HepG2 (cell line): ENCODE data around the gene SMPD1. TPM values are rescaled to one million over a fixed set of nuclear protein-coding genes. Genes with fewer than 3 reads are reported as not detected.
A peak's percentile ranks its signal among the peaks of the same experiment; 100 is the strongest.

Source experiments
- DBP ChIP-seq: sonication (generic); formaldehyde crosslinking; IDR thresholded peaks from 2 replicates; pipeline ENCODE4 v1.4.0; 2020; ENCODE audit warnings: missing genetic modification reagents; ENCODE audit errors: not compliant biosample characterization
- FOXK2 ChIP-seq: fragments of 450-650 bp; IDR thresholded peaks from 2 replicates; pipeline ENCODE4 v1.6.1; 2016
- GFI1 ChIP-seq: sonication (generic); formaldehyde crosslinking; IDR thresholded peaks from 2 replicates; pipeline ENCODE4 v1.5.0; 2020; ENCODE audit warnings: missing genetic modification reagents, mild to moderate bottlenecking, borderline replicate concordance
- HDAC2 ChIP-seq: sonication (generic); formaldehyde crosslinking; IDR thresholded peaks from 2 replicates; pipeline ENCODE4 v1.4.0; 2020; ENCODE audit warnings: missing genetic modification reagents
- HNF1A ChIP-seq, 2 experiments: sonication (generic) in 1 of 2; formaldehyde crosslinking in 1 of 2; IDR thresholded peaks; 2 replicates each; pipeline versions ENCODE4 v1.4.0 to v1.6.1; 2016 to 2020; ENCODE audit warnings: borderline replicate concordance in 1 of 2, low read depth in 1 of 2, mild to moderate bottlenecking in 1 of 2, missing genetic modification reagents in 1 of 2
- KLF15 ChIP-seq: sonication (generic); formaldehyde crosslinking; IDR thresholded peaks from 2 replicates; pipeline ENCODE4 v1.8.1; 2023; ENCODE audit warnings: borderline replicate concordance, mild to moderate bottlenecking, inconsistent platforms, missing genetic modification reagents, mixed read lengths
- LCORL ChIP-seq, 2 experiments: fragments of 450-650 bp in 1 of 2; sonication (generic) in 1 of 2; formaldehyde crosslinking in 1 of 2; IDR thresholded peaks; 2 replicates each; pipeline versions ENCODE4 v1.5.0 to v1.6.1; 2017 to 2020; ENCODE audit warnings: antibody characterized with exemption in 1 of 2, missing genetic modification reagents in 1 of 2
- PAXIP1 ChIP-seq: sonication (generic); formaldehyde crosslinking; conservative IDR thresholded peaks from 2 replicates; pipeline ENCODE4 v1.4.0; 2020; ENCODE audit warnings: mild to moderate bottlenecking, missing genetic modification reagents, moderate library complexity
- RARA ChIP-seq: IDR thresholded peaks from 2 replicates; pipeline ENCODE4 v1.6.1; 2016; ENCODE audit warnings: missing genetic modification reagents, missing compliant biosample characterization
- RFXAP ChIP-seq: sonication (generic); formaldehyde crosslinking; IDR thresholded peaks from 2 replicates; pipeline ENCODE4 v1.4.0; 2020; ENCODE audit warnings: missing genetic modification reagents, borderline replicate concordance
- TFAP4 ChIP-seq: sonication (generic); IDR thresholded peaks from 2 replicates; pipeline ENCODE4 v1.6.1; 2016; ENCODE audit warnings: low read depth, borderline replicate concordance
- ZBTB49 ChIP-seq: sonication (generic); formaldehyde crosslinking; IDR thresholded peaks from 2 replicates; pipeline ENCODE4 v1.4.0; 2020; ENCODE audit warnings: missing genetic modification reagents, borderline replicate concordance
- ZNF558 ChIP-seq: sonication (generic); formaldehyde crosslinking; IDR thresholded peaks from 2 replicates; pipeline ENCODE4 v1.9.0; 2022; ENCODE audit warnings: mild to moderate bottlenecking, missing genetic modification reagents, borderline replicate concordance
- ZNF567 ChIP-seq: sonication (generic); formaldehyde crosslinking; IDR thresholded peaks from 2 replicates; pipeline ENCODE4 v1.8.1; 2023; ENCODE audit warnings: mild to moderate bottlenecking, missing genetic modification reagents, borderline replicate concordance
- ZNF615 ChIP-seq: sonication (generic); formaldehyde crosslinking; IDR thresholded peaks from 2 replicates; pipeline ENCODE4 v1.5.0; 2020; ENCODE audit warnings: mild to moderate bottlenecking, missing genetic modification reagents, borderline replicate concordance
- polyA plus RNA-seq, 8 experiments: library from polyadenylated mRNA; depleted of rRNA in 3 of 8; stranded (reverse) in 7 of 8; unstranded in 1 of 8; fragments of >200 nt; fragmentation: Illumina TruSeq in 4 of 8; extraction: Trizol in 4 of 8; gene quantifications; 2 replicates each; pipeline versions ENCODE4 v1.2.1 to v1.2.3, GENCODE V29; 2011 to 2016; ENCODE audit warnings: low read depth in 4 of 8, missing spikeins in 1 of 8, mixed read lengths in 1 of 8; ENCODE audit not compliant: insufficient read depth in 1 of 8
- total RNA-seq, 5 experiments: library from RNA; depleted of rRNA; stranded (reverse); fragments of >200 nt; fragmentation: Illumina TruSeq; extraction: Trizol; gene quantifications; 2 replicates each; pipeline ENCODE4 v1.2.3, GENCODE V29; 2016; ENCODE audit warnings: low read depth in 1 of 5

Gene SMPD1
- total and polyA plus RNA-seq, 2 of the 13 experiments (the other 11 are each of a cell fraction or from before 2014, with no cell fraction given): 6.3 to 8.4 TPM

GRCh38 chr11:6387811-6388599 lies 2.3 kb upstream of the SMPD1 start (continued):
- TF ChIP-seq HNF1A (IDR thresholded peaks at IDR 0.05; ENCODE audit: low read depth): peak; percentile 62; the same call in 1 of the 2 replicates
- peak; percentile 62; the same call in 1 of the 2 replicates for TF ChIP-seq HNF1A (CRISPR knock-in tag; IDR thresholded peaks at IDR 0.05; ENCODE audit: borderline replicate concordance)
- no peak for TF ChIP-seq LCORL (IDR thresholded peaks at IDR 0.05)
- TF ChIP-seq LCORL (CRISPR knock-in tag; IDR thresholded peaks at IDR 0.05): 0 out of 2 replicates have a peak, but pooled peaks have one; percentile 32
- no peak for TF ChIP-seq ZNF615 (CRISPR knock-in tag)
- no peak for TF ChIP-seq KLF15 (CRISPR knock-in tag)
- no peak for TF ChIP-seq RFXAP
- no peak for TF ChIP-seq HDAC2
- TF ChIP-seq RARA (CRISPR knock-in tag): peak; percentile 39
- TF ChIP-seq ZNF558 (CRISPR knock-in tag): no peak
- peak; percentile 46 for TF ChIP-seq PAXIP1
- no peak for TF ChIP-seq ZNF567 (CRISPR knock-in tag)
- no peak for TF ChIP-seq TFAP4
- peak; percentile 60 for TF ChIP-seq FOXK2
- TF ChIP-seq ZBTB49 (CRISPR knock-in tag): no peak
- TF ChIP-seq GFI1 (CRISPR knock-in tag): peak; percentile 88
- no peak for TF ChIP-seq DBP
